Gastroesophageal sphincter (tissue), 4 donors: ENCODE data around the gene ARMC9. TPM values are rescaled to one million over a fixed set of nuclear protein-coding genes. Genes with fewer than 3 reads are reported as not detected.
"Not testable (repeated sequence)": the region's sequence is repeated elsewhere in the genome, so short reads cannot be mapped to it uniquely, and the experiment has no call there.

ENCODE experiments used
- ATAC-seq: fragments of 150-250 bp; one replicate; pipeline ENCODE4 v1.9.1; 2016; ENCODE audit warnings: mild to moderate bottlenecking, moderate library complexity
- H3K27ac ChIP-seq, 4 donors: fragments of 200-600 bp; sonication (generic) in 3 of 4; 1 replicate in 3 of 4; 2 replicates in 1 of 4; pipeline ENCODE4 v1.5.1; 2016 to 2019
- H3K27me3 ChIP-seq: fragments of 200-600 bp; sonication (generic); one replicate; pipeline ENCODE4 v1.5.1; 2019
- H3K36me3 ChIP-seq, 2 donors: fragments of 200-600 bp; sonication (generic); one replicate each; pipeline ENCODE4 v1.5.1; 2019; ENCODE audit warnings: control low read depth in 1 of 2
- H3K4me1 ChIP-seq, 3 donors: fragments of 200-600 bp; sonication (generic); 1 replicate in 2 of 3; 2 replicates in 1 of 3; pipeline ENCODE4 v1.5.1; 2016 to 2019; ENCODE audit warnings: control low read depth in 2 of 3
- H3K4me3 ChIP-seq, 2 donors: fragments of 200-600 bp; sonication (generic); one replicate each; pipeline ENCODE4 v1.5.1; 2019; ENCODE audit warnings: mild to moderate bottlenecking in 1 of 2, moderate library complexity in 1 of 2
- H3K9me3 ChIP-seq, 3 donors: fragments of 200-600 bp; sonication (generic); one replicate each; pipeline ENCODE4 v1.5.1; 2017 to 2019; ENCODE audit warnings: control low read depth in 2 of 3
- EP300 ChIP-seq: sonication (generic); formaldehyde crosslinking; IDR thresholded peaks from one replicate; pipeline ENCODE4 v1.6.1; 2017; ENCODE audit warnings: antibody characterized with exemption, mild to moderate bottlenecking
- POLR2A ChIP-seq, 2 donors: fragments of 450-650 bp; IDR thresholded peaks; one replicate each; pipeline ENCODE4 v1.6.1; 2017; ENCODE audit warnings: antibody characterized with exemption in 2 of 2, mild to moderate bottlenecking in 2 of 2, moderate library complexity in 1 of 2
- POLR2AphosphoS5 ChIP-seq: sonication (generic); formaldehyde crosslinking; IDR thresholded peaks from one replicate; pipeline ENCODE4 v1.6.1; 2017; ENCODE audit warnings: antibody characterized with exemption
- WGBS, 2 donors: methylation state at CpG; one replicate each; pipeline ENCODE4 v1.1.5; 2018; ENCODE audit warnings: low coverage in 1 of 2; 5-methylcytosine and 5-hydroxymethylcytosine counted together
- total RNA-seq, 4 donors: library from RNA; depleted of rRNA; stranded (reverse); fragments of >200 nt; gene quantifications; one replicate each; pipeline ENCODE4 v1.1.0, GENCODE V29; 2016
- TF ChIP-seq, protein P1 (sequence below), 4 experiments: fragments of 200-600 bp in 2 of 4; fragments of 450-650 bp in 2 of 4; sonication (generic) in 1 of 4; IDR thresholded peaks; one replicate each; pipeline ENCODE4 v1.5.1; 2017 to 2019; ENCODE audit warnings: antibody characterized with exemption in 4 of 4, mild to moderate bottlenecking in 2 of 4, moderate library complexity in 2 of 4

Gene ARMC9
- total RNA-seq, 4 donors from 2014 or later: 69.6 to 298 (median 152) TPM

GRCh38 chr2:231405601-231406367 is 207.4 kb downstream of the ARMC9 start:
- not testable (repeated sequence) for H3K27me3 ChIP-seq, H3K9me3 ChIP-seq, ATAC-seq, H3K36me3 ChIP-seq, H3K4me3 ChIP-seq, H3K27ac ChIP-seq
- TF ChIP-seq, protein P1, sequence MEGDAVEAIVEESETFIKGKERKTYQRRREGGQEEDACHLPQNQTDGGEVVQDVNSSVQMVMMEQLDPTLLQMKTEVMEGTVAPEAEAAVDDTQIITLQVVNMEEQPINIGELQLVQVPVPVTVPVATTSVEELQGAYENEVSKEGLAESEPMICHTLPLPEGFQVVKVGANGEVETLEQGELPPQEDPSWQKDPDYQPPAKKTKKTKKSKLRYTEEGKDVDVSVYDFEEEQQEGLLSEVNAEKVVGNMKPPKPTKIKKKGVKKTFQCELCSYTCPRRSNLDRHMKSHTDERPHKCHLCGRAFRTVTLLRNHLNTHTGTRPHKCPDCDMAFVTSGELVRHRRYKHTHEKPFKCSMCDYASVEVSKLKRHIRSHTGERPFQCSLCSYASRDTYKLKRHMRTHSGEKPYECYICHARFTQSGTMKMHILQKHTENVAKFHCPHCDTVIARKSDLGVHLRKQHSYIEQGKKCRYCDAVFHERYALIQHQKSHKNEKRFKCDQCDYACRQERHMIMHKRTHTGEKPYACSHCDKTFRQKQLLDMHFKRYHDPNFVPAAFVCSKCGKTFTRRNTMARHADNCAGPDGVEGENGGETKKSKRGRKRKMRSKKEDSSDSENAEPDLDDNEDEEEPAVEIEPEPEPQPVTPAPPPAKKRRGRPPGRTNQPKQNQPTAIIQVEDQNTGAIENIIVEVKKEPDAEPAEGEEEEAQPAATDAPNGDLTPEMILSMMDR (IDR thresholded peaks at IDR 0.05): peak in 3 of 4 experiments; percentile 42 to 51 (median 51)
- H3K4me1 ChIP-seq: peaks cover 0 to 14% (median 0%) of the 10 kb centered on the region in 3 donors
- WGBS, 2 donors: 17 to 30% methylated on average over 12 to 16 of the region's 16 CpGs

GRCh38 chr2:231407686-231408085 is 209.3 kb downstream of the ARMC9 start:
- H3K27me3 ChIP-seq, H3K4me3 ChIP-seq, H3K27ac ChIP-seq, H3K36me3 ChIP-seq, ATAC-seq, H3K9me3 ChIP-seq: not testable (repeated sequence)
- H3K4me1 ChIP-seq: peaks cover 0 to 20% (median 3%) of the 10 kb centered on the region in 3 donors
- WGBS, 2 donors: 47 to 64% methylated on average over 5 of the region's 5 CpGs

DNA sequence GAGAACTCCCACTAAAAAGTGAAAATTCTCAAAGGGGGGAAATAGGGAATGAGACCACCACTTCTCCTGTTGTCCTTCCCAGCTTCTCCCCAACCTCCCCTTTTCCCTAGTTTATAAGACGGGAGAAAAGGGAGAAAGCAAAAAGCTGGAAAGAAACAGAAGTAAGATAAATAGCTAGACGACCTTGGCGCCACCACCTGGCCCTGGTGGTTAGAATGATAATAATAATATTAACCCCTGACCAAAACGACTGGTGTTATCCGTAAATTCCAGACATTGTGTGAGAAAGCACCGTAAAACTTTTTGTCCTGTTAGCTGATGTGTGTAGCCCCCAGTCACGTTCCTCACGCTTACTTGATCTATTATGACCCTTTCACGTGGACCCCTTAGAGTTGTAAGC is 209.9 kb downstream of the ARMC9 start:
- ATAC-seq, H3K36me3 ChIP-seq, H3K27ac ChIP-seq, H3K9me3 ChIP-seq, H3K27me3 ChIP-seq, H3K4me3 ChIP-seq: not testable (repeated sequence)
- WGBS, 2 donors: 78 to 85% methylated on average over 8 to 9 of the region's 9 CpGs
- H3K4me1 ChIP-seq: peaks cover 0 to 24% (median 4%) of the 10 kb centered on the region in 3 donors

DNA sequence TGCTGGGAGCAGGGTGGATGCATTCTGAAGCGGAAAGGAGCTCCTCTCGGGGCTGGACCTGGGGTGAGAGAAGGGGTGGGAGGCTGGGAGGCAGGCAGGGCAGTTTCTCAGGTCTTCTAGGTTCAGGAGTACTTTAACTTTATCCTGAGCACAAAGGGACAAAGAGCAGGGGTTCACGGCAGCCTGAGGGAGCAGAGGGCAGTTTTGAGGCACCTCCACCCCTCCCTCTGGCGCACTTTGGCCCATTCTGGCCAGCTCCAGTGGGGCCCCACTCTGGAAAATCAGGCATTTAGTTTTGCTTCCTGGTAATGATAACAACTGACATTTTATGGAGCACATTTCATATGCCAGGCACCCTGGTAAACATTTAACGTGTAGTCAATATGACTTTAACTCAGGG is 211.3 kb downstream of the ARMC9 start:
- no peak overlapping the region for H3K4me3 ChIP-seq
- peaks cover 0 to 24% (median 4%) of the 10 kb centered on the region in 3 donors for H3K4me1 ChIP-seq
- no peaks in the 10 kb centered on the region for H3K27me3 ChIP-seq
- WGBS, 2 donors: 93 to 100% methylated on average over 3 of the region's 5 CpGs
- H3K27ac ChIP-seq: no peak overlapping the region
- no peak for TF ChIP-seq EP300
- TF ChIP-seq, protein P1 (IDR thresholded peaks at IDR 0.05): no peak
- TF ChIP-seq POLR2AphosphoS5: no peak
- TF ChIP-seq POLR2A (IDR thresholded peaks at IDR 0.05): no peak
- no peaks in the 10 kb centered on the region for H3K9me3 ChIP-seq
- no peak for ATAC-seq
- H3K36me3 ChIP-seq: no peaks in the 10 kb centered on the region

GRCh38 chr2:231410293-231411004 is 212.0 kb downstream of the ARMC9 start:
- no peak overlapping the region for H3K27ac ChIP-seq
- H3K27me3 ChIP-seq: no peaks in the 10 kb centered on the region
- ATAC-seq: no peak

More at GRCh38 chr2:231410293-231411004, 212.0 kb downstream of the ARMC9 start:
- no peak overlapping the region for H3K4me3 ChIP-seq
- H3K36me3 ChIP-seq: no peaks in the 10 kb centered on the region
- WGBS, 2 donors: 74% methylated on average over 3 of the region's 6 CpGs; no CpG with 5 or more reads in 1 of the 2 donors
- H3K4me1 ChIP-seq: peaks cover 0 to 24% (median 4%) of the 10 kb centered on the region in 3 donors
- TF ChIP-seq, protein P1 (IDR thresholded peaks at IDR 0.05): no peak
- TF ChIP-seq POLR2A (IDR thresholded peaks at IDR 0.05) (no peak), POLR2AphosphoS5 (no peak), EP300 (no peak)
- no peaks in the 10 kb centered on the region for H3K9me3 ChIP-seq
